Activated CD4-positive, alpha-beta T cell treated with anti-CD3 and anti-CD28 coated beads, Interleukin-2, Interleukin-6, amounts not matched to agents 100 ng/mL and 50 ng/mL, durations not matched to agents 16 hours and 8 hours (primary cell): ENCODE results near the gene FAM124A.

Experiments used
- DNase-seq: peaks from one replicate; pipeline ENCODE4 v3.0.0-alpha.2; 2020

FAM124A gene

GRCh38 chr13:51311957-51312520 lies 89.8 kb downstream of the FAM124A start:
- no peak for DNase-seq

- no peak for DNase-seq
These were observed 91.4 kb downstream of the FAM124A start for GRCh38 chr13:51313619-51314018.

GRCh38 chr13:51317262-51317661 lies 95.1 kb downstream of the FAM124A start:
- no peak for DNase-seq

- DNase-seq = no peak
These were observed 95.8 kb downstream of the FAM124A start for GRCh38 chr13:51318015-51318414.

- DNase-seq = no peak
These were observed 96.7 kb downstream of the FAM124A start for GRCh38 chr13:51318876-51319275.

- DNase-seq = no peak
These were observed 99.6 kb downstream of the FAM124A start for GRCh38 chr13:51321836-51322235.

- no peak for DNase-seq
These were observed 100.6 kb downstream of the FAM124A start for GRCh38 chr13:51322826-51323225.

- DNase-seq = no peak
These were observed 101.8 kb downstream of the FAM124A start for GRCh38 chr13:51323824-51324511.

GRCh38 chr13:51324714-51325420 lies 102.7 kb downstream of the FAM124A start:
- DNase-seq = no peak

- no peak for DNase-seq
These were observed 103.6 kb downstream of the FAM124A start for GRCh38 chr13:51325837-51326236.

- no peak for DNase-seq
These were observed 104.6 kb downstream of the FAM124A start for GRCh38 chr13:51326777-51327176.

GRCh38 chr13:51327961-51328360 lies 105.8 kb downstream of the FAM124A start:
- no peak for DNase-seq

- no peak for DNase-seq
These were observed 106.3 kb downstream of the FAM124A start for GRCh38 chr13:51328488-51328887.

- no peak for DNase-seq
These were observed 107.4 kb downstream of the FAM124A start for GRCh38 chr13:51329606-51330005.

- DNase-seq = no peak
These were observed 108.6 kb downstream of the FAM124A start for GRCh38 chr13:51330791-51331190.

GRCh38 chr13:51331354-51331861 lies 109.2 kb downstream of the FAM124A start:
- DNase-seq = no peak

- DNase-seq = no peak
These were observed 110.6 kb downstream of the FAM124A start for GRCh38 chr13:51332566-51333361.

- no peak for DNase-seq
These were observed 111.2 kb downstream of the FAM124A start for GRCh38 chr13:51333421-51333820.

GRCh38 chr13:51333826-51334225 lies 111.6 kb downstream of the FAM124A start:
- DNase-seq = no peak
